Measurements from ENCODE around the gene NRXN3. TPM values are rescaled to one million over a fixed set of nuclear protein-coding genes. Genes with fewer than 3 reads are reported as not detected.

Gene NRXN3
- total RNA-seq, 1 experiment from 2014 or later = not detected

DNA sequence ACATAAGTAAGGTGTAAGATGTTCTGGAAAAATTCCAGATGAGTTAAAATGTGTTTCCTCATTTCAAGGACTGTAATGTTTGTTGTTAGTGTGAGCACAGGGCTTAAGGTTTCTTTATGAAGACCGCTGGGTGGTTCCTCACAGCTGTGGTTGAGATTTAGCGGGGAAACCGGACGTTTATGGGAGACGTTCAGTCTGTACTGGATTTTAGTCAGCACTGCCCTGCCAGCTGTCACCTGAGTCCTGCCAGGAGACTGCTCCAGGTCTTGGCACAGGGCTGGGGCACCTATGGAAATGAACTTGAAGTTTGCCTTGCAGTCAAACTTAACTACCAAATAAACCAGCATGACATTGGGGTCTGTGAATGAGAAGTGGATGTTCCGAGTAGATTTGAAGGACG is 1485.9 kb downstream of the NRXN3 start:
- intact Hi-C loops (cut with micrococcal nuclease) = no loop called here
- DNase-seq (ENCODE audit: low read depth, low spot score) = no peak
- POLR2A ChIA-PET = no interaction called here
- Histone ChIP-seq H3K27me3 (ENCODE audit: insufficient read depth, low read length) (no peaks in the 10 kb centered on the region), H3K9me3 (ENCODE audit: control insufficient read depth in 1 of 2, insufficient read depth in 1 of 2, low read depth in 1 of 2, low read length in 2 of 2) (peaks cover 5 to 39% of the 10 kb centered on the region in 2 experiments; a peak in 2 of 4 replicates), H3K4me2 (ENCODE audit: low read length) (no peak overlapping the region), H4K20me1 (ENCODE audit: insufficient read depth) (no peaks in the 10 kb centered on the region), H3K79me2 (ENCODE audit: insufficient read depth, low read length) (no peaks in the 10 kb centered on the region), H3K4me3 (replicated peaks in 1 of 2; ENCODE audit: low read depth in 1 of 2, low read length in 2 of 2) (no peak overlapping the region), H3K36me3 (ENCODE audit: control insufficient read depth in 1 of 2, insufficient read depth in 2 of 2, low read length in 2 of 2) (no peaks in the 10 kb centered on the region), H3K27ac (ENCODE audit: low read depth, low read length) (no peak overlapping the region), H2AFZ (ENCODE audit: low read depth, low read length, poor library complexity, severe bottlenecking) (no peak overlapping the region), H3K4me1 (ENCODE audit: control insufficient read depth in 1 of 2, insufficient read depth in 2 of 2, low read length in 2 of 2) (no peaks in the 10 kb centered on the region), H3K9me2 (ENCODE audit: insufficient read depth) (no peaks in the 10 kb centered on the region), H3K9ac (ENCODE audit: low read length) (no peak overlapping the region)
- RAD21 ChIA-PET (ENCODE audit: low non-redundant PET in 1 of 2, low total read pairs in 2 of 2, uncharacterized antibody in 2 of 2, unreplicated experiment in 2 of 2) = no interaction called here
- CTCF ChIA-PET = no interaction called here
- TF ChIP-seq RAD21 (IDR thresholded peaks at IDR 0.05; ENCODE audit: low read depth) = no peak
- no peak for TF ChIP-seq ZFX (IDR thresholded peaks at IDR 0.05)
- no peak for TF ChIP-seq EZH2 (IDR thresholded peaks at IDR 0.05)
- TF ChIP-seq, protein P1, sequence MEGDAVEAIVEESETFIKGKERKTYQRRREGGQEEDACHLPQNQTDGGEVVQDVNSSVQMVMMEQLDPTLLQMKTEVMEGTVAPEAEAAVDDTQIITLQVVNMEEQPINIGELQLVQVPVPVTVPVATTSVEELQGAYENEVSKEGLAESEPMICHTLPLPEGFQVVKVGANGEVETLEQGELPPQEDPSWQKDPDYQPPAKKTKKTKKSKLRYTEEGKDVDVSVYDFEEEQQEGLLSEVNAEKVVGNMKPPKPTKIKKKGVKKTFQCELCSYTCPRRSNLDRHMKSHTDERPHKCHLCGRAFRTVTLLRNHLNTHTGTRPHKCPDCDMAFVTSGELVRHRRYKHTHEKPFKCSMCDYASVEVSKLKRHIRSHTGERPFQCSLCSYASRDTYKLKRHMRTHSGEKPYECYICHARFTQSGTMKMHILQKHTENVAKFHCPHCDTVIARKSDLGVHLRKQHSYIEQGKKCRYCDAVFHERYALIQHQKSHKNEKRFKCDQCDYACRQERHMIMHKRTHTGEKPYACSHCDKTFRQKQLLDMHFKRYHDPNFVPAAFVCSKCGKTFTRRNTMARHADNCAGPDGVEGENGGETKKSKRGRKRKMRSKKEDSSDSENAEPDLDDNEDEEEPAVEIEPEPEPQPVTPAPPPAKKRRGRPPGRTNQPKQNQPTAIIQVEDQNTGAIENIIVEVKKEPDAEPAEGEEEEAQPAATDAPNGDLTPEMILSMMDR (IDR thresholded peaks at IDR 0.05 in 2 of 3, conservative IDR thresholded peaks at IDR 0.05 in 1 of 3; ENCODE audit: borderline replicate concordance in 1 of 3, insufficient read depth in 1 of 3, low read depth in 2 of 3, low read length in 2 of 3) = no peak
- TF ChIP-seq FOSL1 (IDR thresholded peaks at IDR 0.05; ENCODE audit: low read depth) = no peak
- no peak for TF ChIP-seq SIN3A (IDR thresholded peaks at IDR 0.05; ENCODE audit: low read depth)
- BruUV-seq (replicated peaks) = no TSS peak
- ATAC-seq = no peak

DNA sequence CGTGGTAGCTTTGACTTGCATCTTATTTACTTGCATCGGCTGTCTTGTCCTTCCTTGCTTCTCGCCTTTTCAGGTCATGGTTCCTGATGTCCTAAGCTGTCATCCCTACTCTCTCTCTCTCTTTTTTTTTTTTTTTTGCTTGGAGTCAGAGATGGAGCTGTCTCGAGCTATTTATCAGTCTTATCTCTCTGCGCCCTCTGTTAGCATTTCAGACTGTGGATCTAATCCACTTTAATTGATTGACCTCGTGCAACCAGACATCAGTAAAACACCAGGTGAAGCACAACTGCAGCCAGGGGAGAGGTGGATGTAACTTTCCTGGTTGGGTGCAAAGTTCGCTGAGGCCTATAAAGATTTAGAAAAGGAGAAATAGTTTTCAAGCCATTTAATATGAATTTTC is 1486.3 kb downstream of the NRXN3 start:
- Histone ChIP-seq H2AFZ (ENCODE audit: low read depth, low read length, poor library complexity, severe bottlenecking) (no peak overlapping the region), H3K9me3 (ENCODE audit: control insufficient read depth in 1 of 2, insufficient read depth in 1 of 2, low read depth in 1 of 2, low read length in 2 of 2) (peaks cover 5 to 43% of the 10 kb centered on the region in 2 experiments; a peak in 2 of 4 replicates), H3K27ac (ENCODE audit: low read depth, low read length) (no peak overlapping the region), H3K27me3 (ENCODE audit: insufficient read depth, low read length) (no peaks in the 10 kb centered on the region), H3K79me2 (ENCODE audit: insufficient read depth, low read length) (no peaks in the 10 kb centered on the region), H3K4me2 (ENCODE audit: low read length) (no peak overlapping the region), H3K4me3 (replicated peaks in 1 of 2; ENCODE audit: low read depth in 1 of 2, low read length in 2 of 2) (no peak overlapping the region), H3K4me1 (ENCODE audit: control insufficient read depth in 1 of 2, insufficient read depth in 2 of 2, low read length in 2 of 2) (no peaks in the 10 kb centered on the region), H3K9ac (ENCODE audit: low read length) (no peak overlapping the region), H3K9me2 (ENCODE audit: insufficient read depth) (no peaks in the 10 kb centered on the region), H4K20me1 (ENCODE audit: insufficient read depth) (no peaks in the 10 kb centered on the region), H3K36me3 (ENCODE audit: control insufficient read depth in 1 of 2, insufficient read depth in 2 of 2, low read length in 2 of 2) (no peaks in the 10 kb centered on the region)
- POLR2A ChIA-PET = no interaction called here
- intact Hi-C loops (cut with micrococcal nuclease) = no loop called here
- TF ChIP-seq SP1 (IDR thresholded peaks at IDR 0.05; ENCODE audit: low read depth) = no peak
- TF ChIP-seq ZNF274 (IDR thresholded peaks at IDR 0.05; ENCODE audit: low read depth, low read length) = no peak
- TF ChIP-seq, protein P2, sequence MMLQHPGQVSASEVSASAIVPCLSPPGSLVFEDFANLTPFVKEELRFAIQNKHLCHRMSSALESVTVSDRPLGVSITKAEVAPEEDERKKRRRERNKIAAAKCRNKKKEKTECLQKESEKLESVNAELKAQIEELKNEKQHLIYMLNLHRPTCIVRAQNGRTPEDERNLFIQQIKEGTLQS (IDR thresholded peaks at IDR 0.05) = no peak
- no peak for TF ChIP-seq EZH2 (IDR thresholded peaks at IDR 0.05)
- no peak for TF ChIP-seq FOSL1 (IDR thresholded peaks at IDR 0.05; ENCODE audit: low read depth)
- TF ChIP-seq EGR1 (IDR thresholded peaks at IDR 0.05; ENCODE audit: low read depth) = no peak
- TF ChIP-seq POLR2A (IDR thresholded peaks at IDR 0.05; ENCODE audit: borderline replicate concordance, extremely low read depth, insufficient read depth, insufficient read length) = no peak
- TF ChIP-seq, protein P1 (IDR thresholded peaks at IDR 0.05 in 2 of 3, conservative IDR thresholded peaks at IDR 0.05 in 1 of 3; ENCODE audit: borderline replicate concordance in 1 of 3, insufficient read depth in 1 of 3, low read depth in 2 of 3, low read length in 2 of 3) = no peak
- TF ChIP-seq ELF1 (IDR thresholded peaks at IDR 0.05; ENCODE audit: borderline replicate concordance, low read depth) = no peak
- TF ChIP-seq, protein P3, sequence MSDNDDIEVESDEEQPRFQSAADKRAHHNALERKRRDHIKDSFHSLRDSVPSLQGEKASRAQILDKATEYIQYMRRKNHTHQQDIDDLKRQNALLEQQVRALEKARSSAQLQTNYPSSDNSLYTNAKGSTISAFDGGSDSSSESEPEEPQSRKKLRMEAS (IDR thresholded peaks at IDR 0.05) = no peak
- no peak for TF ChIP-seq EZH2phosphoT487 (IDR thresholded peaks at IDR 0.05; ENCODE audit: borderline replicate concordance)
- TF ChIP-seq ZFX (IDR thresholded peaks at IDR 0.05) = no peak
- CTCF ChIA-PET = no interaction called here
- no TSS peak for BruUV-seq (replicated peaks)
- no peak for ATAC-seq
- no peak for DNase-seq (ENCODE audit: low read depth, low spot score)
- RAD21 ChIA-PET (ENCODE audit: low non-redundant PET in 1 of 2, low total read pairs in 2 of 2, uncharacterized antibody in 2 of 2, unreplicated experiment in 2 of 2) = no interaction called here

Measured in HCT116 (cell line).